ENCODE data around the gene ADRA2B.

ADRA2B gene

DNA sequence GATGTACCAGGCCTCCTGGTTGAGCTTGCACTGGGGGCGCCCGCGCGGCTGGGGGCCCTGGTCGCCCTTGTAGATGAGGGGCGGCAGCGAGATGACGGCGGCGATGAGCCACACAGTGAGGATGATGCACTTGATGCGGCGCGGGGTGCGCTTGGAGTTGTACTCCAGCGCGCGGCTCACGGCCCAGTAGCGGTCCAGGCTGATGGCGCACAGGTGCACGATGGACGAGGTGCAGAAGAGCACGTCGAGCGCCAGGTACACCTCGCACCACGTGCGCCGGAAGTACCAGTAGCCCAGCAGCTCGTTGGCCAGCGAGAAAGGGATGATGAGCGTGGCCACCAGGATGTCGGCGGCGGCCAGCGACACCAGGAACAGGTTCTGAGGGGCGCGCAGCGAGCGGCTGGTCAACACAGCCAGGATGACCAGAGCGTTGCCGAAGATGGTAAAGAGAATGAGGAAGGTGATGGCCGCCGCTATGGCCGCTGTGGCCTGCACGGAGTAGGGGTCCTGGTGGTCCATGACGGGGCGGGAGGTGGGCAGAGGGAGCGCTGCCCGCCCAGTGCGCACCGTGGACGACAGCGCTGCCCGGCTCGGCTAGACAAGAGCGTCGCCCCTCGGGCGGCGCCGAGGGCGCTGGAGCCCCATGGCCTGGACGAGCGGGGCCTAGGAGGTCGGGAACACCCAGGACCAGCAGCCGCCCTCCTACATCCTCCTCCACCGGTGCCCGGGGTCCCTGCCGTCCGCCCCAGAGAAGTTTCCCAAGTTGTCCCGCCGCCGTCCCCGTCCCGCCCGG lies 544 bp downstream of the ADRA2B start:
- DNase-seq, result no peak

DNA sequence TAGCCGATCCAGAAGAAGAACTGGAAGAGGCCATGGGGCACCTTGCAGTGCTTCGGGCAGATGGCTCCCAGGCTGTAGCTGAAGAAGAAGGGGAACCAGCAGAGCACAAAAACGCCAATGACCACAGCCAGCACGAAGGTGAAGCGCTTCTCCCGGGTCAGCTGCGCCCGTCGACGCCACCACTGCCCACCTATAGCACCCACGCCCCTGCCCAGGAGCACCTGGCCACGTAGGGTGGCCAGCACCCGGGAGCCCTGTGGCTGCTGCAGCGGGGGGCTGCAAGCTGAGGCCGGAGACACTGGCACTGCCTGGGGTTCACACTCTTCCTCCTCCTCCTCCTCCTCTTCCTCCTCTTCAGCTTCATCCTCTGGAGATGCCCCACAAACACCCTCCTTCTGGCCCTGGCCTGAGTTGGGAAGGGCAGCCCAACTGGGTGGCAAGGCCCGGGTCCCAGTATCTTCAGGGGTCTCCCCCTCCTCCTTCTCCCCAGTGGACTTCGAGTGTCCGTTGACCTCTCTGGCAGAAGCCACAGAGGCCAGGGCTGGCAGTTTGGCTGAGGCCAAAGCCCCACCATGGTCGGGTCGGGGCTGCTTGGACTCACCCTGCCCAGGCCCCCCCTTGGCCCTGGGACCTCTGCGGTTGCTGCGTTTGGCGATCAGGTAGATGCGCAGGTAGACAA lies 1.3 kb downstream of the ADRA2B start:
- no peak for DNase-seq

DNA sequence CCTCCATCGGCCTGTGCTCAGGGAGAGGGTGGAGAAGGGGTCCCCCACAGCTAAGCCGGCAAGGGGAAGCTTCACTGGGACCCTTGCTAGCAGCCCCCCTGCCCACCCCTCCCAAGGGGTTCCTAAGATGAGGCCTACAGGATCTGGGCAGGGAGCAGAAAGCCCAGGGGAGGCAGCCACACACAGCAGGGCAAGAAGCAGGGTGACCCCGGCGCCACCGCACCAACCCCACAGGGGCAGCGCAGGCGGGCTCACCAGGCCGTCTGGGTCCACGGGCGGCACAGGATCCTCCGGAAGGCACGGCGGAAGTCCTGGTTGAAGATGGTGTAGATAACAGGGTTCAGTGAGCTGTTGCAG lies 1.8 kb downstream of the ADRA2B start:
- DNase-seq, result no peak

DNA sequence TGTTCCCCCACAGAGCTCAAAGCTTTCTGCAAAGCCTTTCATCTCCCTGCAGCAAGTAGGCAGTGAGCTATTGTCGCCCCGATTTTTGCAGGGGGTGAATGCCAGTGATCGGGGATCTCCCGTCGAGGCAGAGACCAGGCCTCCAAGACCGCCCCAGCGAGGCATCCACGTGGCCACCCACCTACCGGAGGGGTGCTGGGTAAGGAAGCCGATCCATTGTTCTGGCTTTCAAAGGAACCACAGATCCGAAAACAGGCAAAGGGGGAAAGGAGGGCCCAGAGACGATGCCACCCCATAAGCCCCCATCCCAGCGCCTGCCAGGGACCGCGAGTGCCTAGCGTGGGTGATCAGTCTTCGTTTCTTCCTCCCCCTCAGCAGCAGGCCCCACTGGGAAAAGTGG lies 2.4 kb downstream of the ADRA2B start:
- no peak for DNase-seq

DNA sequence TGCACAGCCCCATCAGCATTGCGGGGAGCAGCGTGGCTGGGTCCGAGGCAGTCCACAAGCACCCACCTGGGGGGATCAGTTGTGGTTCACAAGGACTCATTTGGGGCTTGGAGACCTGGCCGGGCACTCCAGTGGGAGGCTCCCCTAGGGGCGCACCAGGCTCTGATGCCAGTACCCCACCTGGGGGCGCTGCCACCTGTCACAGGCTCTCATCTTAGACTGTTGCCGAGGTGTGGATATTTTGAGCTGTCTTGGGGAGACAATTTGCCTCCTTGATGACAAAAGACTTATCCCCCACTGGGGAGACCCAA lies 3.0 kb downstream of the ADRA2B start:
- DNase-seq, result no peak

DNA sequence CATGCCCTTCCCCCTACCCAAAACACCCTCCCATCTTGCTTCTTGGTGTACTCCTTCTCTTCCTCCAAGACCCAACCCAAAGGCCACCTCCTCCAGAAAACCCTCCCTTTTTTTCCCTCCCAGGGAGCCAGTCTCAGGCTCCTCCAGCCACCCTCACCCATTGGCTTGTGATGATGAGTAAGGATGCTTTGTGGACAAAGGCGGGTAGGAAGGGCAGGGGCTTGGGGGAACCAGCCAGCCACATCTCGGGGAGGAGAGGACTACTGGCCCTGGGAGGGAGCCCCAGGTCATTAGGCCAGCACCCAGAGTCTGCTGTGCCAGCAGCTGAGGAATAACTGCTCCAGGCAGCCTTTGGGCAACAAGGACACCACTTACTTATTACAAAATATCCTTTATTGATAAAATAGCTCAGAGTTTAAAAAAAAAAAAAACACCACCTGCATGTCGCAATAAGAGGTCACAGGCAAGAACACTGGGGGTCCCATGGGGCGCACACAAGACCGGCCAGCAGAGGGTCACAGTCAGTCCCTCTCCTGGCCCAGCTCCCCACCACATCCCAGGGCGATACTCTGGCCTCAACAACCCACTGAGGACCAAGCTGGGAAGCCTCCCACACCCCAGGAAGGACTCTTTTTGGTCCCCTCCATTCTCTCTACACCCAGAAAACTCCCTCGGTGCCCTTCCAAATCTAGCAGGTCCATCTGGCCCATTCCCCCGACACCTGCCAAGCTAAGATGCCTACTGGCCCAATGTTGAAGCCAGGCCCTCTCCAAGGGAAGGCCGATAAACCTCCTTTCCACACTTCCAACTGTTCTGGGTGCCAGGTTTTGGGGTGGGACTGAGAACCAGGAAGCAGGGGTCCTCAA lies 3.6 kb downstream of the ADRA2B start:
- DNase-seq, result no peak

DNA sequence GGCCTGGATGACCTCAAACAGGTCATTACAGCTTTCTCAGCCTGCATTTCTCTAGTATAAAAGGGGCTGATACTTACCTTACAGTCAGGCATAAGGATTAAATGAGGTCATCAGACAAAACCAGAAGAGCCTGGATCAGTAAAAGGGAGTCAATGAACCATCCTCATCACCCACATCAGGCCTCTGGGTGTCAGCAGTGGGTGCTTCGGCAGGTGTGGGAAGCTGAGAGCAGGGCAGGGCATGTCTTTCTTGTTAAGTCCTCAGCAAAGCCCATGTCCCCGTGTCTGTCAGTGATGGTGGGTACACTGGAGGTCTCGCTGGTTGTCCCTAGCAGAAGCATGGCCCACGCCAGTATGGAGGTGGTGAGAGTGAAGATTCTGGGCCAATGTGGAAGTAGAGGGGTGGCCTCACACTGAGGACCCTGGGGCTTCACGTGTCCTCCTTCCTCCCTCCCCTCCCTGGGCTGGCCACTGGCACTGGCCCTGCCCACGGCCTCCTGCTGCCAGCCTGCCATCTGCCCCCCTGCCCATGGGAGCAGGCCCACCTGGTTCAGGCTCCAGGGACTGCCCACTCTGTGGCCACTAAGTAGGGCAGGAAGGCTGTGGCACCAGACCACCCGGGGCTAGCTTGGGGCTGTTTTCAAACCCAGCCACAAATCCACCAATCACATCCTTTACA lies 4.4 kb downstream of the ADRA2B start:
- DNase-seq, result no peak

DNA sequence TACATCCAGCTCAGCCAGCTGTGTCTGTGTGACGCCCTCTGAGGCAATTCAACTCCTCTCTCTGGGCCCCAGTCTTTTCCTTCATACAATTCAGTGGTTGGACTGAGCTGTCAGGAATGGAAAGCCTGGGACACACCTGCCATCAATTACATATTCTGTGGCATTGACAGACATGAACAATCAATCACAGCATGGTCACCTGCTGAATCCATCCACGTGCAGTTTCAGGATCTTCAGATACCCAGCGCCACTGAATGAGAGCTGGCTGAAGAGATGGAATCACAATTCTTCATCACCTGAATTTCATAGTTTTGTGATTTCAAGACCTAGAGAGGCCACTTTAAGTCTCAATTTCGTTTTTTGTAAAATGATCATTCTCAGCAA lies 5.1 kb downstream of the ADRA2B start:
- no peak for DNase-seq

DNA sequence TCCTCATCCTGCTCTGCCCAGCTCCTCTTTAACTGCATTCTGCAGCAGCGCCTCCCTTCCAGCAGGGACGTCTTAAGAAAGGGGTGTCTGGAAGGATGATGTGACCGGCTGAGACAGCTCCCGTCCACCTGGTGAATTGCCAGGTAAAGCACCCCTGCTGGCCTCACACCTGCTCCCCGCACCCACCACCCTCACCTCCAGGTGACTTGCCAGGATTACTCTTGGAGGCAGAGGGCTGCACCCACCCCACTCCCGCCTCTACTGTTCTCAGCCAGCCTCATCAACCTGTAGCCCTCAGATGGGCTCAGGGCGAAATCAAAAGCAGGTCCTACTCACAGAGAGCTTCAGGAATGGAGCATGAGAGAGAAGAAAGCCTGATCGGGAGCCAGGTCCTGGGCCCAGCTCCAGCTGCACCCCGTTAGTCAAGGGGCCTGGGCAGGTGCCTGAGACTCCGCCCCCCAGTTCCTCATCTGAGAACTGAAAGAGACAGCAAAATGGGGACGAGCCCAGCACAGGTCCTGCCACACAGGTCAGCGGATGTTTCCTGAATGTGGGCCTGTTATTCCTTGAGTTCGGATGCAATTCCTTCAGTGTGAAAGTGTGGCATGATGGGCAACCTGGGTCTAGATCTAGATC lies 5.6 kb downstream of the ADRA2B start:
- DNase-seq, result no peak

DNA sequence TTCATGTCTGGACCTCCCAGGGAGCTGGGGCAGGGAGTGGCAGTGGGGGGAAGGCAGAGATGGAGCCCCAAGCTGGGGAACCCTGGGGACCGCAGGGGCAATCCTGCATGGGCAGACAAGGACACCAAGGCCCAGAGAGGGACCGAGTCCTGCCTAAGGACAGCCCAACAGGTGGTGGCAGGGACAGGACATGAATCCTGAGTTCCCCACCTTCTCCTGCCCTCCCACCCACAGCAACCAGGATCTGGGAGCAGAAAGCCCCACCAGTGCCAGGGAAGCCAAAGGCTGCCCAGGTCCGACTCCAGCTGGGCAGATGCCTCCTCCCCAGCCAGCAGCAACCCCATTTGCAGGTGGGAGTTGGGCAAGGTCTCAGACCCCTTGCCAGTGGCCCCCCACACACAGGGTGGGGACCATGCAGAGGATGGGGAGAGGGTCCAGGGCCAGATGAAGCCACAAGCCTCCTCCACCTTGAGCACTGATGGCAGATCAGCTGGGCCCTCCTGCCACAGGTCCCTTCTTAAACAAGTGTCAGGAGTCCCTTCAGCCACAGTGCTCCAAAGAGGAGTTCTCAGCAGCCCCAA lies 6.3 kb downstream of the ADRA2B start:
- no peak for DNase-seq

DNA sequence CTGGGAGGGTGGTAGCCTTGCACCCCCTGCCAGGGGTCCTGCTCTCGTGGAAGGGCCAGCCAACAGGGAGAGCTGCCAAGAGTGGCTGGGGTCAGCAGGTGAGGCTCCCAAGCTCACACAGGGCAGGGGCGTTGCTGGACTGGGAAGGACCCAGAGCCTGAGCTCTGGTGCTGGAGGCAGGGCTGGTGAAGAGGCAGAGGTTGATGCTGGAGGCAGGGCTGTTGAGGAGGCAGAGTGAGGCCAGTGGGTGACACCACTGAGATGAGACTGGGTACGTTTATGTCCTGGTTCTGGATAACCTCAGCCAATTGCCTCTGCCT lies 7.0 kb downstream of the ADRA2B start:
- no peak for DNase-seq

DNA sequence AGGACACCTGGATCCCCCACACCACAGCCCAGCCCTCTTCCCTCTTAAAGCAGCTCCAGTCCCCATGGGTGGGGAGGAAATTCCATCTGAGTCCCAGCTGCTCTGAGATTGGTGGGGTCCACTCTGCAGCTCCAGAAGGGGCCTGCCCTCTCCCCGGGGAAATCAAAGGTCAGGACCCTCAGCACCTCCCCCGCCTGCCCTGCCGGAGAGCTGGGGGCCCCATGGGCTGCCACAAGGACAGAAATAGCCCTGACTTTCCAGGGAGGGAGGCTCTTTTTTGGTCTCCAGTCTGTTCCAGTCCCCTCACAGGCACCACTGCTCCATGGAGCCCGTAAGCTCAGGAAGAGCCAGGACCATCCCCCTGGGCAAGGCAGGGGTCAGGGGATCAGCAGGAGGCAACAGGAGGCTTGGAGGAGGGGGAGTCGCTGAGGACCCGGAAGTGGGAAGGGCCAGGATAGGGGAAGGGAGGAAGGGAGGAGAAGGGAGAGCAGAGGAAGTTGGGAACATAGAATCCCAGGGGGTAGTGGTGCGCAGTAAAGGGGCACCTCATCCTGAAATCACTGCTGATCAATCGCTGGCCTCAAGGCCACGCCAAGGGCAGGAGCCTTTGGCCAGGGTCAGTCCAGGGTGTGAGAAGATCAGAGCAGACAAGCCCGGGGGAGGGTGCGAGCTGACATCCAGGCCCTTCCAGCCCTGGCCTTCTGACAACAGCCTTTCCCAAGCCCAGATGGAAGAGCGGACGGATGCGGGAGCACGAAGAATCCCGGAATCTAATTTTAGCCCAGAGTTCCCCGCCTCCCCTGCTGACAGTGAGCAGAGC lies 7.6 kb downstream of the ADRA2B start:
- DNase-seq, result no peak

DNA sequence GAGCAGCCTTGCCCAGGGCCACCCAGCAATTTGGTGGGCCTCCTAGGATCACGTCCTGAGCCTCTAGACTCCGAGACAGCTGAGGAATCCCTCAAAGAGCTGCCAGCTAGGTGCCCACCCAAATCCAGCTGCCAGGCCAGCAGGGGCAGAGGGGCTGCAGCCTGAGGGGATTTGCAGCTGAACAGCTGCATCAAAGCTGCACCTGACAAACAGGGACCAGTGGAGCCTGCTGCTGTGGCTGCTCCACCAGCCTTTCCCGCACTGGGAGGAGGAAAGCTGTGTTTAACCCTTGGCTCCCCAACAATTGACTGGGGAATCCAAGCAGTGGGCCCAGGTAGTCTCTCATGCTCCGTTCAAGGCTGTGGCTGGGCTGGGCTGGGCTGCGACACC lies 8.2 kb downstream of the ADRA2B start:
- no peak for DNase-seq

DNA sequence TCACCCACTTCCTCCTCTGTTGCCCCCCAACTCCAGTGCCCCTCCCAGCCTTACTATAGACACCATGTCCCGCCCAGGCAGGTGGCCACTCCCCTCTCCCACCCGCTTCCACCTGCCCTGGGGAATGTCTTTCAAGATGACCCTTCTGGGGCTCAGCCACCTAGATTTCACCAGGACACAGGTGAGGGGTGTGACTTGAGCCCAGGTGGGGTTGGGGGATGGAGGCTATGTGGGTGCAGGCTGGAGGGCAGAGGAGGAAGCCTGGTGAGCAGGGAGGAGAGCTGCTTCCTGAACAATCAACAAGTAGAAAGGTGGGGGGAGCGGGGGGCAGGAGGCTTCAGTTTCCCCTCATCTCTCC lies 8.7 kb downstream of the ADRA2B start:
- no peak for DNase-seq

DNA sequence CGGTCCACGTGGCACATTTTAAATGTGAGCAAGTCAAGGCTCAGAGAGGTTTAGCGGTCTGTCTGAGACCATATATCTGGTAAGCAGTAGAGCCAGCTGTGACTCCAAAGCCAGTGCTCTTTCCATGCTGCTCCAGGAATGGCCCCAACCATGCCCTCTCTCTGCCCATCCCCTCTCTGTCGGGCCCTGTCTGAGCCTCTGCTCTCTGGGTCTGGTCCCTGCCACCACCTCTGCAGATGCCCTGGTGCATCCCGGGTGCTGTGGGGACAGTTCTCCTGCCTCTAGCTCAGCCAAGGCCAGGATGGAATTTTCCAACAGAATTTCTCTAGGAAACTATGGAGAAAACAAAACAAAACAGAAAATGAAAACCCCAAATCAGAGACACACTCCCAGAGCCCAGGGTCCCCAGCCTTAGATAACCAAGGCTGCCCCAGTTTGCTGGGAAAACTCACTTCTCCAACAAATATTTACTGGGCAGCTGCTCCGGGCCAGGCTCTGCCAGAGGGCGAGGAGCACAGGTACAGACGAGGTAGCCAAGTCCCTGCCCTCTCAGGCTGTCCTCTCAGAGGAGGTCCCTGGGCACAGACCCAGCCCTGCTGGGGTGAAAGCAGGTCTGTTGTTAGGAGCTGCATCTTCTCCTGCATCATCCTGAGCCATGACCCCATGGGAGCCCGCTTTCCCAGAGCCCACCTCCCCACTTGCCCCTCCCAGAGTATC lies 9.2 kb downstream of the ADRA2B start:
- no peak for DNase-seq

DNA sequence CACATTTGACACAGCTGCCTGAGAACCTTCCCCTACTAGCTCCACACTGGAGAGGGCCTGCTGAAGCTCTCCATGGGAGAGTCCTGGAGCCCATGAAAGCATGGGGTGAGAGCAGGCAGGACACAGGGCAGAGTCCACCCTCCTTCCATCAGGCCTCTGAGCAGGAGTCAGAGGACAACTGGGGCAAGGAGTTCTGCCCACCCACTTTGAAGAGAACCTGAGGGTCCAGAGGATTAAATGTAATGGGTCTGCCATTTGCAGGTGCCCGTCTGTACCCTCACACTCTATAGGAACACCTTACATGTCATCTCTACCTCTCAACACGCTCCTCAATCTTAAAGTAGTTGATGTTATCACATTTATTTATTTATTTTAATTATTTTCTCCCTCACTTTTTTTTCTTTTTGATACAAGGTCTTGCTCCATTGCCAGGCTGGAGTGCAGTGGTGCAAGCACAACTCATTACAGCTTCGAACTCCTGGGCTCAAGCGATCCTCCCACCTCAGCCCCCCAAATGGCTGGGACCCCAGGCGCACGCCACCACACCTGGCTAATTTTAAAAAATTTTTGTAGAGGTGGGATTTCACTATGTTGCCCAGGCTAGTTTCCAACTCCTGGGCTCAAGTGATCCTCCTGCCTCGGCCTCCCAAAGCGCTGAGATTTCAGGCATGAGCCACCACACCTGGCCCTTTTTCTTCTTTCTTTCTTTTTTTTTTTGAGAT lies 10.2 kb downstream of the ADRA2B start:
- DNase-seq, result no peak

DNA sequence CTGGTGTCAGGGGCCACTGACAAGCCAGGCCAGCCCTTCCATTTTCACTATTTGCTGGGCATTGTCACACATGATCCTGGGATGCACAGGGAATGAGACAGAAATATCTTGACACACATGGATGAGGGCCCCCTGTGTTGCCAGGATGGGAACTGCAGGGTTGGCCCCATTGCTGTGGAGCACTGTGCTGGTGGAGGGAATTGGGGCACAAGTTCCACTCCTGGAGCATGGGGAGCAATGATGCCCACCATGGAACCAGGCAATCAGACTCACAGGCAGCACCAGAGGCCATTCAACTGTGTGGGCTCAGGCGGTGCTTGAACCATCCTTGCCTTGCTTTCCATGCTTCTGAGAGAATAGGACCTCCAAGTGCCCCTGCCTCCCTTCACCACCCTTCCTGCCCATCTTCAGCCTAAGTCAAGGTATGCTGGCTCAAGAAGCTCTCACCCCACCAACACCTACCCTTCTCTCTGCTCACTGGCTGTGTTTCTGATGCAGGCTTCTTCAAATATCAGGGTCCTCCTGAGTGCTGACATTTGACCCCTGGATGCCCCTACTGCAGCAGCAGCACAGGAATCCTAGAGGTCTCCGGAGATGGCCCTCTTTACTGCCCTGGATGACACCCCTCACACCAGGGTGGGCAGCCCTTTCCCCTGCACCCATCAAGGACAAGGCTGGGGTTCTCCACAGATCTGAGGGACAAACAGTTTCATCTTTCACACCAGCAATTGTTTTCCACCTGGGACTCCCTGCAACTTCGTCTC lies 11.0 kb downstream of the ADRA2B start:
- DNase-seq, result no peak

DNA sequence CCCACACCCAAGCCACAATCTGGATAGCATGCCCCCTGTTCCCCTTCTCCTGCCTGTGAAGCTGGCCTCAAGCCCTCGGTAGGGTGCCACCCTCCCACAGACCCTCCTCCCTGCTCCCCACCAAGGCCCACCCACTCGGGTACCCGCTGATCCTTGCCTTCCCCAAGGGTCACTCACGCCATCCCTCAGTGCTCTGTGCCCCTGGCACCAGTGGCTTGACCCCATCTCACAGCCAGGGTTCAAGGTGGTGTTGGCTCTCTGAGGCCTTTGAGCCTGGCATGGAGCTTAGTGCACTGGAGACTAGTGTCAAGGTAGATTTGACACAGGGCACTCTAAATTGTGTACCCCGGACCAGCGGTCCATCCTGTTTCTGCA lies 11.9 kb downstream of the ADRA2B start:
- no peak for DNase-seq

DNA sequence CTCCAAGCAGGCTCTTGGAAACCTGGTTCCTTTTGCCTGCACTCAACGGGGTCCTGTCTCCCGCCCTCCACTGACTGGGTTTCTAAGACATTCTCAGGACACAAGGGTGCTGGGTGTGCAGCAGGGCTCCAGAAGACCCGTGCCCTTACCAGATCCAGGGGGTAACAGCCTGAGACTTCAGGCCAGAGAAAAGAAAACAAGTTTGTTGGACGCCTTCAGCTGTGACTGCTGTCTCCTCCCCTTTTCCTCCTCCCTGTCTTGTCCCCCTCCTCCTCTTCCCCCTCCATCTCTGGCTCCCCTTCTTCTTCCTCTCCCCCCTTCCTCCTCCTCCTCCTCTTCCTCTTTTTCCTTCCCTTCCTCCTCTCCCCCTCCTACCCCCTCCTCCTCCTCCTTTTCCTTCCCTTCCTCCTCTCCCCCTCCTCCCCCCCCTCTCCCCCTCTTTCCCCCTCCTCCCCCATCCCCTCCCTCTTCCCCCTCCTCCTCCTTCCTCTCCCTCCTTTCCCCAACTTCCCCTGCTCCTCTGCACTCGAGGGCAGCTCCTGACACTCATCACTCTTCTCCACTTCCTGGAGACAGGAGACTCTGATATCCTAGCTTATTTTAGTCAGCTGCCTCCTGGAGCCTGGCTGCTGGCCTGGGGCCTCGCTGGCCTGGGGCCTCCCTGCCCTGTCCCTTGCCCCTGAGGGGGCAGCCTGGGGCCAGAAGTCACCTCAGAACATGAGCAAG lies 12.4 kb downstream of the ADRA2B start:
- no peak for DNase-seq
